ENCODE data around the gene ECHDC3. TPM values are rescaled to one million over a fixed set of nuclear protein-coding genes. Genes with fewer than 3 reads are reported as not detected.

ECHDC3 gene
- 100 to 1,000 TPM in 1 of 2 donors, 10 to 100 TPM in 1; 24.1 to 153 TPM for total RNA-seq

GRCh38 chr10:11742009-11742778 is at the start of gene ECHDC3:
Gene ECHDC3 (plus strand): TSS chr10:11742382. CDS start chr10:11742577, 195 bp downstream.
- no peaks in the 10 kb centered on the region for H3K27me3 ChIP-seq
- peak within 1 kb of the TSS; percentile 68 to 91 (median 86) for H3K27ac ChIP-seq
- peaks cover 29% of the 10 kb centered on the region for H3K4me1 ChIP-seq
- intact Hi-C loops (cut with DNase I): no loop called here
- DNase-seq (peak; percentile 68 to 77 (median 74)), ATAC-seq (peak; percentile 89)
- TF ChIP-seq CTCF (IDR thresholded peaks at IDR 0.05): peak in 2 of 7 experiments; percentile 7 to 21
- peak; percentile 44 to 63 (median 55) for TF ChIP-seq POLR2A (IDR thresholded peaks at IDR 0.05)
- H3K9me3 ChIP-seq: no peaks in the 10 kb centered on the region
- peak within 1 kb of the TSS; percentile 49 to 59 for H3K4me3 ChIP-seq
- 0 to 1% methylated on average over 38 to 74 of the region's 93 CpGs for WGBS, 2 donors
- H3K36me3 ChIP-seq (replicated peaks in 1 of 2; ENCODE audit: insufficient read depth in 1 of 2, low read depth in 2 of 2): no peaks in the 10 kb centered on the region

GRCh38 chr10:11693376-11693775 is 48.8 kb upstream of the ECHDC3 start:
- ATAC-seq (no peak), DNase-seq (no peak)
- Histone ChIP-seq H3K4me3 (no peak overlapping the region), H3K4me1 (peaks cover 10% of the 10 kb centered on the region), H3K27me3 (no peaks in the 10 kb centered on the region), H3K9me3 (no peaks in the 10 kb centered on the region), H3K36me3 (replicated peaks in 1 of 2; ENCODE audit: insufficient read depth in 1 of 2, low read depth in 2 of 2) (no peaks in the 10 kb centered on the region), H3K27ac (no peak overlapping the region)
- intact Hi-C loops (cut with DNase I): no loop called here
- TF ChIP-seq CTCF (IDR thresholded peaks at IDR 0.05) (no peak), POLR2A (IDR thresholded peaks at IDR 0.05) (no peak)
- 93 to 96% methylated on average over 7 of the region's 7 CpGs for WGBS, 2 donors

GRCh38 chr10:11695779-11696178 is 46.4 kb upstream of the ECHDC3 start:
- DNase-seq (no peak), ATAC-seq (no peak)
- 88 to 93% methylated on average over 2 of the region's 2 CpGs for WGBS, 2 donors

GRCh38 chr10:11697718-11698527 is 44.3 kb upstream of the ECHDC3 start:
- no peaks in the 10 kb centered on the region for H3K9me3 ChIP-seq
- WGBS, 2 donors: 88 to 92% methylated on average over 6 of the region's 6 CpGs
- no peak for ATAC-seq
- peaks cover 15% of the 10 kb centered on the region for H3K4me1 ChIP-seq
- no peak for DNase-seq
- H3K27me3 ChIP-seq: no peaks in the 10 kb centered on the region
- H3K4me3 ChIP-seq: no peak overlapping the region
- no peaks in the 10 kb centered on the region for H3K36me3 ChIP-seq (replicated peaks in 1 of 2; ENCODE audit: insufficient read depth in 1 of 2, low read depth in 2 of 2)
- intact Hi-C loops (cut with DNase I): no loop called here
- H3K27ac ChIP-seq: no peak overlapping the region
- TF ChIP-seq CTCF (IDR thresholded peaks at IDR 0.05) (peak in 1 of 7 experiments; percentile 5), POLR2A (IDR thresholded peaks at IDR 0.05) (no peak)

More at GRCh38 chr10:11695779-11696178, 46.4 kb upstream of the ECHDC3 start:
- intact Hi-C loops (cut with DNase I): no loop called here
- no peak for TF ChIP-seq CTCF (IDR thresholded peaks at IDR 0.05)
- no peak for TF ChIP-seq POLR2A (IDR thresholded peaks at IDR 0.05)
- Histone ChIP-seq H3K9me3 (no peaks in the 10 kb centered on the region), H3K36me3 (replicated peaks in 1 of 2; ENCODE audit: insufficient read depth in 1 of 2, low read depth in 2 of 2) (no peaks in the 10 kb centered on the region), H3K27me3 (no peaks in the 10 kb centered on the region), H3K4me1 (peaks cover 15% of the 10 kb centered on the region), H3K4me3 (no peak overlapping the region), H3K27ac (no peak overlapping the region)
